HEK293 (cell line): ENCODE data around the gene TP63.

Experiments
- CTCF ChIA-PET: fragments of 350-600 bp; formaldehyde crosslinking; extraction: SDS; loops from one replicate; lab custom pipeline; 2021; ENCODE audit warnings: antibody characterized with exemption; lab: Yijun Ruan, JAX
- POLR2A ChIA-PET: fragments of 300-600 bp; formaldehyde crosslinking; extraction: SDS; loops from one replicate; lab custom pipeline; 2020; ENCODE audit warnings: antibody characterized with exemption, inconsistent platforms; lab: Yijun Ruan, JAX
- H3K27ac ChIP-seq: fragments of 200-500 bp; sonication (Bioruptor generic); 2 replicates; pipeline ENCODE4 v1.5.1; 2014; ENCODE audit warnings: low read depth, low read length, control low read depth, inconsistent platforms; ENCODE audit errors: extremely low read depth
- H3K36me3 ChIP-seq, 2 experiments: fragments of 200-500 bp in 1 of 2; sonication (Bioruptor generic) in 1 of 2; 1 replicate in 1 of 2; 2 replicates in 1 of 2; pipeline ENCODE4 v1.5.1; 2014 to 2017; ENCODE audit warnings: inconsistent platforms in 2 of 2, low read length in 2 of 2; ENCODE audit not compliant: control insufficient read depth in 2 of 2, insufficient read depth in 1 of 2
- H3K4me1 ChIP-seq: fragments of 200-500 bp; sonication (Bioruptor generic); 2 replicates; pipeline ENCODE4 v1.5.1; 2014; ENCODE audit warnings: mild to moderate bottlenecking, low read length, inconsistent platforms; ENCODE audit not compliant: control insufficient read depth, insufficient read depth
- H3K4me3 ChIP-seq: 2 replicates; pipeline ENCODE4 v1.5.1; 2011; ENCODE audit warnings: low read depth, mild to moderate bottlenecking, control low read depth, low read length, moderate library complexity
- H3K9me3 ChIP-seq: fragments of 200-500 bp; sonication (Bioruptor generic); 2 replicates; pipeline ENCODE4 v1.5.1; 2014; ENCODE audit warnings: low read depth, low read length, inconsistent platforms; ENCODE audit not compliant: control insufficient read depth, insufficient read depth
- GLI2 ChIP-seq: fragments of 450-650 bp; formaldehyde crosslinking; IDR thresholded peaks from 2 replicates; pipeline ENCODE4; 2017; ENCODE audit warnings: missing biosample characterization, missing genetic modification characterization, low read depth, borderline replicate concordance
- RBAK ChIP-seq: fragments of 450-650 bp; formaldehyde crosslinking; IDR thresholded peaks from 2 replicates; pipeline ENCODE4 v1.5.1; 2016; ENCODE audit warnings: missing biosample characterization, missing genetic modification characterization
- SALL2 ChIP-seq: fragments of 450-650 bp; formaldehyde crosslinking; IDR thresholded peaks from 2 replicates; pipeline ENCODE4 v1.5.0; 2017; ENCODE audit warnings: missing biosample characterization, mild to moderate bottlenecking, missing genetic modification characterization, borderline replicate concordance
- YY2 ChIP-seq: fragments of 450-650 bp; formaldehyde crosslinking; IDR thresholded peaks from 2 replicates; pipeline ENCODE4 v1.5.1; 2016; ENCODE audit warnings: missing biosample characterization, missing genetic modification characterization
- ZBTB10 ChIP-seq: fragments of 450-650 bp; formaldehyde crosslinking; IDR thresholded peaks from 2 replicates; pipeline ENCODE4 v1.5.1; 2016; ENCODE audit warnings: missing biosample characterization, missing genetic modification characterization
- ZBTB48 ChIP-seq: fragments of 450-650 bp; formaldehyde crosslinking; IDR thresholded peaks from 2 replicates; pipeline ENCODE4 v1.5.1; 2016; ENCODE audit warnings: missing biosample characterization, missing genetic modification characterization
- ZFP3 ChIP-seq: fragments of 450-650 bp; formaldehyde crosslinking; IDR thresholded peaks from 2 replicates; pipeline ENCODE4 v1.5.1; 2016; ENCODE audit warnings: low read depth, missing biosample characterization, missing genetic modification characterization
- ZFP37 ChIP-seq: fragments of 450-650 bp; formaldehyde crosslinking; IDR thresholded peaks from 2 replicates; pipeline ENCODE4 v1.5.1; 2016; ENCODE audit warnings: missing biosample characterization, missing genetic modification characterization
- ZNF114 ChIP-seq: fragments of 450-650 bp; formaldehyde crosslinking; IDR thresholded peaks from 2 replicates; pipeline ENCODE4 v1.5.0; 2017; ENCODE audit warnings: missing biosample characterization, missing genetic modification characterization
- ZNF132 ChIP-seq: fragments of 450-650 bp; formaldehyde crosslinking; IDR thresholded peaks from 2 replicates; pipeline ENCODE4 v1.5.1; 2017; ENCODE audit warnings: missing biosample characterization, missing genetic modification characterization, borderline replicate concordance
- ZNF16 ChIP-seq: fragments of 450-650 bp; formaldehyde crosslinking; IDR thresholded peaks from 2 replicates; pipeline ENCODE4 v1.5.1; 2016; ENCODE audit warnings: low read depth, missing biosample characterization, missing genetic modification characterization
- ZNF175 ChIP-seq: fragments of 450-650 bp; formaldehyde crosslinking; IDR thresholded peaks from 2 replicates; pipeline ENCODE4 v1.5.1; 2016; ENCODE audit warnings: missing biosample characterization, missing genetic modification characterization
- ZNF19 ChIP-seq: fragments of 450-650 bp; formaldehyde crosslinking; IDR thresholded peaks from 2 replicates; pipeline ENCODE4; 2016; ENCODE audit warnings: missing biosample characterization, missing genetic modification characterization, low read depth
- ZNF214 ChIP-seq: fragments of 450-650 bp; formaldehyde crosslinking; IDR thresholded peaks from 2 replicates; pipeline ENCODE4 v1.5.1; 2017; ENCODE audit warnings: missing biosample characterization, mild to moderate bottlenecking, missing genetic modification characterization, borderline replicate concordance
- ZNF239 ChIP-seq: fragments of 450-650 bp; formaldehyde crosslinking; IDR thresholded peaks from 2 replicates; pipeline ENCODE4 v1.5.1; 2016; ENCODE audit warnings: missing biosample characterization, missing genetic modification characterization
- ZNF24 ChIP-seq: fragments of 450-650 bp; formaldehyde crosslinking; IDR thresholded peaks from 2 replicates; pipeline ENCODE4 v1.5.1; 2016; ENCODE audit warnings: missing biosample characterization, missing genetic modification characterization
- ZNF292 ChIP-seq: fragments of 450-650 bp; formaldehyde crosslinking; IDR thresholded peaks from 2 replicates; pipeline ENCODE4 v1.5.1; 2016; ENCODE audit warnings: low read depth, missing biosample characterization, missing genetic modification characterization, borderline replicate concordance
- ZNF350 ChIP-seq: fragments of 450-650 bp; formaldehyde crosslinking; IDR thresholded peaks from 2 replicates; pipeline ENCODE4 v1.5.0; 2017; ENCODE audit warnings: missing biosample characterization, mild to moderate bottlenecking, missing genetic modification characterization
- ZNF391 ChIP-seq: fragments of 450-650 bp; formaldehyde crosslinking; IDR thresholded peaks from 2 replicates; pipeline ENCODE4 v1.5.1; 2016; ENCODE audit warnings: low read depth, missing biosample characterization, missing genetic modification characterization, borderline replicate concordance
- ZNF394 ChIP-seq: fragments of 450-650 bp; formaldehyde crosslinking; IDR thresholded peaks from 2 replicates; pipeline ENCODE4 v1.5.1; 2016; ENCODE audit warnings: missing biosample characterization, missing genetic modification characterization, mild to moderate bottlenecking, moderate library complexity, borderline replicate concordance
- ZNF398 ChIP-seq: fragments of 450-650 bp; formaldehyde crosslinking; IDR thresholded peaks from 2 replicates; pipeline ENCODE4 v1.5.1; 2017; ENCODE audit warnings: missing biosample characterization, missing genetic modification characterization
- ZNF610 ChIP-seq: fragments of 450-650 bp; formaldehyde crosslinking; IDR thresholded peaks from 2 replicates; pipeline ENCODE4 v1.5.1; 2016; ENCODE audit warnings: missing biosample characterization, missing genetic modification characterization, borderline replicate concordance
- ZNF624 ChIP-seq: fragments of 450-650 bp; formaldehyde crosslinking; IDR thresholded peaks from 2 replicates; pipeline ENCODE4 v1.5.1; 2017; ENCODE audit warnings: missing biosample characterization, missing genetic modification characterization
- ZNF654 ChIP-seq: fragments of 450-650 bp; formaldehyde crosslinking; IDR thresholded peaks from 2 replicates; pipeline ENCODE4 v1.5.1; 2016; ENCODE audit warnings: low read depth, missing biosample characterization, missing genetic modification characterization
- ZNF658 ChIP-seq: fragments of 450-650 bp; formaldehyde crosslinking; IDR thresholded peaks from 2 replicates; pipeline ENCODE4; 2016; ENCODE audit warnings: missing biosample characterization, missing genetic modification characterization
- ZNF768 ChIP-seq: fragments of 450-650 bp; formaldehyde crosslinking; IDR thresholded peaks from 2 replicates; pipeline ENCODE4 v1.5.1; 2018; ENCODE audit warnings: missing biosample characterization, mild to moderate bottlenecking, missing genetic modification characterization
- ZNF791 ChIP-seq: fragments of 450-650 bp; formaldehyde crosslinking; IDR thresholded peaks from 2 replicates; pipeline ENCODE4 v1.5.1; 2016; ENCODE audit warnings: missing biosample characterization, missing genetic modification characterization

TP63 gene

GRCh38 chr3:189941125-189941524 is 309.9 kb downstream of the TP63 start:
- Histone ChIP-seq H3K9me3 (no peaks in the 10 kb centered on the region), H3K36me3 (no peaks in the 10 kb centered on the region)
- TF ChIP-seq ZNF239 (tag by site-specific recombination), result no peak
- no peak for TF ChIP-seq YY2 (tag by site-specific recombination)
- no peak for TF ChIP-seq ZNF292 (tag by site-specific recombination)
- no peak for TF ChIP-seq ZNF132
- TF ChIP-seq ZFP3 (tag by site-specific recombination), result no peak
- TF ChIP-seq ZNF394 (tag by site-specific recombination), result no peak
- TF ChIP-seq ZBTB10 (tag by site-specific recombination), result no peak
- TF ChIP-seq ZNF791 (tag by site-specific recombination), result no peak
- TF ChIP-seq ZNF16 (tag by site-specific recombination), result no peak
- TF ChIP-seq ZNF391 (tag by site-specific recombination), result no peak
- no peak for TF ChIP-seq ZNF175 (tag by site-specific recombination)
- no peak for TF ChIP-seq ZNF114 (tag by site-specific recombination)
- TF ChIP-seq ZFP37 (tag by site-specific recombination), result no peak
- TF ChIP-seq SALL2, result no peak
- no peak for TF ChIP-seq ZNF24
- no peak for TF ChIP-seq ZBTB48
- TF ChIP-seq ZNF350 (tag by site-specific recombination), result no peak
- no peak for TF ChIP-seq ZNF654 (tag by site-specific recombination)
- TF ChIP-seq, all 188 proteins: peak for 0
- ChIA-PET POLR2A (interaction anchor here (0.5 kb wide), 1 partner anchor 30 kb away, joined by 4 read pairs; no protein-coding TSS in a partner anchor), CTCF (interaction anchor here (0.7 kb wide), 1 partner anchor 131 kb away, joined by 3 read pairs; no protein-coding TSS in a partner anchor)
- Histone ChIP-seq H3K4me3 (no peak overlapping the region), H3K27ac (no peak overlapping the region), H3K4me1 (no peaks in the 10 kb centered on the region)

- CTCF ChIA-PET, result interaction anchor here (0.6 to 0.7 kb wide), 2 partner anchors 672 to 689 kb away, joined by 3 read pairs; no protein-coding TSS in a partner anchor
- POLR2A ChIA-PET, result interaction anchor here (0.5 kb wide), 1 partner anchor 31 kb away, joined by 4 read pairs; no protein-coding TSS in a partner anchor
Measured at GRCh38 chr3:189941679-189942078, 310.5 kb downstream of the TP63 start.

More at GRCh38 chr3:189941679-189942078, 310.5 kb downstream of the TP63 start:
- Histone ChIP-seq H3K27ac (no peak overlapping the region), H3K36me3 (no peaks in the 10 kb centered on the region), H3K4me3 (no peak overlapping the region), H3K9me3 (no peaks in the 10 kb centered on the region), H3K4me1 (no peaks in the 10 kb centered on the region)
- no peak for TF ChIP-seq ZNF214 (tag by site-specific recombination)
- TF ChIP-seq ZNF19 (tag by site-specific recombination), result no peak
- TF ChIP-seq ZNF658 (tag by site-specific recombination), result no peak
- no peak for TF ChIP-seq ZNF610 (tag by site-specific recombination)
- TF ChIP-seq ZNF624 (tag by site-specific recombination), result no peak
- TF ChIP-seq ZNF398, result no peak
- no peak for TF ChIP-seq ZBTB10 (tag by site-specific recombination)
- TF ChIP-seq GLI2 (tag by site-specific recombination), result no peak
- TF ChIP-seq ZNF16 (tag by site-specific recombination), result no peak
- no peak for TF ChIP-seq ZNF768
- no peak for TF ChIP-seq RBAK (tag by site-specific recombination)
